ENCODE results near the gene LTBR.
A peak's percentile ranks its signal among the peaks of the same experiment; 100 is the strongest.

LTBR gene

DNA sequence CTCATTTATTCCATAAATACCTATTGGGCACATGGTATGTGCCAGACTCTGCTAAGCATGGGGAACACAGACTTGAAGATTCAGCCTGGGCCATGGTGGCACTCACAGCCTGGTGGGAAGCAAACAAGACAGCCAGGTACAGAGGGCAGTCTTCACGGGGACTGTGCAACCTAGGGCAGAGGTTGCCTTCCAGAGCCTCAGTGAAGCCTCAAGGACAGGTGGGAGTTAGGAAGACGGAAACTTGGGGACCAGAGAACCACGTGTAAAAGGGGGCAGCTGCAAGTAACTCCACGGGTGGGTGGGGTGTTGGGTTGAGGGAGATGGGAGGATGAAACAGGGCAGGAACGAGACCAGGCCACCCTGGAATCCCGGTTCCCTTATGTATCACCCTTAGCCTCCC, 980 bp upstream of the LTBR start:
- no peak for TF ChIP-seq Cebpa-rat (IDR thresholded peaks at IDR 0.05)
- H3K9me3 ChIP-seq, result no peaks in the 10 kb centered on the region
- peaks cover 28% of the 10 kb centered on the region for H3K27me3 ChIP-seq
- H3K9ac ChIP-seq, result no peak overlapping the region
- H3K27ac ChIP-seq, result no peak overlapping the region
- H3K4me1 ChIP-seq, result peaks cover 30% of the 10 kb centered on the region
- H3K36me3 ChIP-seq, result no peaks in the 10 kb centered on the region
- H3K4me2 ChIP-seq, result peak overlapping the region; percentile 87
- no peaks in the 10 kb centered on the region for H4K20me1 ChIP-seq
- H3K4me3 ChIP-seq, result no peak overlapping the region

DNA sequence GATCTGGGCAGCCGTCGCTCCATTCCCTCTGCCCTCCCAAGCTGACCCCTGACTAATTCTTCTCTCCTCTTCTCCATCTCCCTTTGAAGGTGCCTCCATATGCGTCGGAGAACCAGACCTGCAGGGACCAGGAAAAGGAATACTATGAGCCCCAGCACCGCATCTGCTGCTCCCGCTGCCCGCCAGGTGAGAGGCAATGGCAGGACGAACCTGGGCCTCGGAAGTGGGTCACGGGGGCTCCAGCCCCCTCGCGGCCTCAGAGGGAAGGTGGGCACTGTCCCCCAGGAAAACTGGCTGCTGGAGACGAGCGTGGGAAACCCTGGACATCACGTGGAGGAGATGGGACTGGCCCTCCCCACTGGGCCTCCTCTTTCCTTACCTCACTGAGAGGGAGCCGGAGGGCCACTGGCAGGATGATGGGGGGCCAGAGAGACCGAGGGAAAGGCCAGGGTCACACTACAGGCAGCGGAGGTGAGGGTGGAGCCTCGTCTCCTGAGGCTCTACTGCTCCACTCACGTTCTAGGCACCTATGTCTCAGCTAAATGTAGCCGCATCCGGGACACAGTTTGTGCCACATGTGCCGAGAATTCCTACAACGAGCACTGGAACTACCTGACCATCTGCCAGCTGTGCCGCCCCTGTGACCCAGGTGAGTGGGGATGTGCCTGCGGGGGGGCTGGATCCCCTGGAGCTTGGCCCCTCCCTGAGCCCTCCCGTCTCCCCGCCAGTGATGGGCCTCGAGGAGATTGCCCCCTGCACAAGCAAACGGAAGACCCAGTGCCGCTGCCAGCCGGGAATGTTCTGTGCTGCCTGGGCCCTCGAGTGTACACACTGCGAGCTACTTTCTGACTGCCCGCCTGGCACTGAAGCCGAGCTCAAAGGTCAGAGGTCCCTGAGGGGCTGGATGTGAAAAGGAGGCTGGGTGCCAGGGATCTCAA, 806 bp downstream of the LTBR start:
- Histone ChIP-seq H3K36me3 (no peaks in the 10 kb centered on the region), H3K4me2 (peak overlapping the region; percentile 87), H3K27me3 (peaks cover 28% of the 10 kb centered on the region), H3K9me3 (no peaks in the 10 kb centered on the region), H3K4me3 (peak overlapping the region; percentile 60), H3K27ac (peak overlapping the region; percentile 72; the same call in 1 of the 2 replicates), H4K20me1 (no peaks in the 10 kb centered on the region), H3K9ac (peak overlapping the region; percentile 74; the same call in 1 of the 2 replicates), H3K4me1 (peaks cover 17% of the 10 kb centered on the region)
- no peak for TF ChIP-seq Cebpa-rat (IDR thresholded peaks at IDR 0.05)

DNA sequence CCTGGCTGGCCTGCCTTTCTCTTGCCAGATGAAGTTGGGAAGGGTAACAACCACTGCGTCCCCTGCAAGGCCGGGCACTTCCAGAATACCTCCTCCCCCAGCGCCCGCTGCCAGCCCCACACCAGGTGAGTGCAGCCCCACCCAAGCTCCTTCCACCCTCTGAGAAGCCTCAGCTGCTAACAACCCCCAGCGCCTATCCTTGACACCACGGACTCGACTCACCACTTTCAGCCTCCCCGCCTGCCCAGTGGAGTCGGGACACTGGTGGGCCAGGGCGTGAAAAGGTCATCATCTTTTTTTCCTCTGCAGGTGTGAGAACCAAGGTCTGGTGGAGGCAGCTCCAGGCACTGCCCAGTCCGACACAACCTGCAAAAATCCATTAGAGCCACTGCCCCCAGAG, 2.1 kb downstream of the LTBR start:
- no peaks in the 10 kb centered on the region for H4K20me1 ChIP-seq
- peaks cover 28% of the 10 kb centered on the region for H3K27me3 ChIP-seq
- no peaks in the 10 kb centered on the region for H3K36me3 ChIP-seq
- H3K9me3 ChIP-seq, result no peaks in the 10 kb centered on the region
- H3K4me2 ChIP-seq, result no peak overlapping the region
- H3K27ac ChIP-seq, result no peak overlapping the region
- no peak for TF ChIP-seq Cebpa-rat (IDR thresholded peaks at IDR 0.05)
- H3K4me1 ChIP-seq, result peaks cover 27% of the 10 kb centered on the region
- no peak overlapping the region for H3K4me3 ChIP-seq
- no peak overlapping the region for H3K9ac ChIP-seq

DNA sequence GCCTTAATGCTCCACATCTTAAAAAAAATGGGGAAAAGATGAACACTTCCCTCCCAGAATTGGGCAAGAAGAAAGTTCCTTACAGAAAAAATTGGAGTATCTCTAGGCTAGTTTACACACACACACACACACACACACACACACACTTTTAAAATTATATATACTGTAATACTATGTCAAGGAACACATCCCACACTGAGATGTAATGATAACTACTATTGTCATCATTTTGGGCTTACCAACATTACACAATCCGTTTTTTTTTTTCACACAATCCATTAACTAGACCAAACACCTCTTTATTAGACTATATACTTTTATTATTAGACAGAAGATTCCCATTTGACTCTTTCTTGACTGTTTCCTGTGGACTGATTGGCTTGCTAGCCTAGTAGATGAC, 2.5 kb downstream of the LTBR start:
- no peaks in the 10 kb centered on the region for H3K36me3 ChIP-seq
- no peak overlapping the region for H3K4me3 ChIP-seq
- H3K9ac ChIP-seq, result no peak overlapping the region
- H3K27ac ChIP-seq, result no peak overlapping the region
- H3K4me1 ChIP-seq, result peaks cover 27% of the 10 kb centered on the region
- no peaks in the 10 kb centered on the region for H3K9me3 ChIP-seq
- H4K20me1 ChIP-seq, result no peaks in the 10 kb centered on the region
- no peak for TF ChIP-seq Cebpa-rat (IDR thresholded peaks at IDR 0.05)
- H3K4me2 ChIP-seq, result no peak overlapping the region
- H3K27me3 ChIP-seq, result peaks cover 28% of the 10 kb centered on the region

DNA sequence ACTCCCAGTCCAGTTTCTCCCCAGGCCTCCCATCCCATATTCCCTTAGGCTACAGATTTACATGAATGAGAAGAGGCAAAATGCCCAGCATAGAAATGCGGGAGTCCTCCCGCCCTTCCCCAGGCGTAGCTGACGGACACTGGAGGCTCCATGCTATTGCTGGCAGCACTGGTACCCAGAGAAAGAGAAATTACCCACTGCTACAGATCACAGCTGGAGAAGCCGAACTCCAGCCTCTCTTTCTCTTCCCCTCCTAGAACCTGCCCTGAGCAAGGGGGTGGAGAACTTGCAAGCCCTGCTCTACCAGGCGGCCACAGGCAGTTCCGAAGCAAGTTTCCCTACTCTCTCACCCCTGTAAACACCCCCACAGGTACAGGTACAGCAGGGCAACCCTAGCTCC, 3.6 kb downstream of the LTBR start:
- Histone ChIP-seq H3K4me2 (no peak overlapping the region), H3K27ac (no peak overlapping the region), H3K4me3 (no peak overlapping the region), H3K4me1 (peaks cover 27% of the 10 kb centered on the region), H3K36me3 (no peaks in the 10 kb centered on the region), H3K27me3 (peaks cover 25% of the 10 kb centered on the region), H3K9ac (no peak overlapping the region), H3K9me3 (no peaks in the 10 kb centered on the region), H4K20me1 (no peaks in the 10 kb centered on the region)
- TF ChIP-seq Cebpa-rat (IDR thresholded peaks at IDR 0.05), result no peak

DNA sequence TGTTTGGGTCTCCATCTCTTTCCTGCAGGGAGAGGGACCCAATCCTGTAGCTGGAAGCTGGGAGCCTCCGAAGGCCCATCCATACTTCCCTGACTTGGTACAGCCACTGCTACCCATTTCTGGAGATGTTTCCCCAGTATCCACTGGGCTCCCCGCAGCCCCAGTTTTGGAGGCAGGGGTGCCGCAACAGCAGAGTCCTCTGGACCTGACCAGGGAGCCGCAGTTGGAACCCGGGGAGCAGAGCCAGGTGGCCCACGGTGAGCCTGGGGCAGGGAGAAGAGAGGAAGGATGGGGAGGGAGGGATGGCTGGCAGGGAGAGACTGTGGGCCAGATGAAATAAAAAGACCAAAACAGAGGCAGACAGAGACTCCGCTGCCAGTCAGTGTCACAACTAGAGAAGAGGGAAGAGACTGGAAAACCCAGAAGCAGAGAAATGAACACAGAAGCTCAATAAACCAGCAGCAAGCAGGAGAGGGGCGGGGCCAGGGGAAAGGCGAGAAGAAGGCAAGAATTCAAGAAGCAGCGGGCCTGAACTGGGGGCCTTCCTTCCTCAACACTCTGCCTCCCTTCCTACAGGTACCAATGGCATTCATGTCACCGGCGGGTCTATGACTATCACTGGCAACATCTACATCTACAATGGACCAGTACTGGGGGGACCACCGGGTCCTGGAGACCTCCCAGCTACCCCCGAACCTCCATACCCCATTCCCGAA, 6.3 kb downstream of the LTBR start:
- Histone ChIP-seq H4K20me1 (no peaks in the 10 kb centered on the region), H3K4me1 (peaks cover 10% of the 10 kb centered on the region), H3K9me3 (no peaks in the 10 kb centered on the region), H3K9ac (no peak overlapping the region), H3K4me3 (no peak overlapping the region), H3K36me3 (no peaks in the 10 kb centered on the region), H3K27me3 (no peaks in the 10 kb centered on the region), H3K4me2 (peak overlapping the region; percentile 19; the same call in 1 of the 2 replicates), H3K27ac (peak overlapping the region; percentile 22; the same call in 1 of the 2 replicates)
- TF ChIP-seq Cebpa-rat (IDR thresholded peaks at IDR 0.05), result no peak

DNA sequence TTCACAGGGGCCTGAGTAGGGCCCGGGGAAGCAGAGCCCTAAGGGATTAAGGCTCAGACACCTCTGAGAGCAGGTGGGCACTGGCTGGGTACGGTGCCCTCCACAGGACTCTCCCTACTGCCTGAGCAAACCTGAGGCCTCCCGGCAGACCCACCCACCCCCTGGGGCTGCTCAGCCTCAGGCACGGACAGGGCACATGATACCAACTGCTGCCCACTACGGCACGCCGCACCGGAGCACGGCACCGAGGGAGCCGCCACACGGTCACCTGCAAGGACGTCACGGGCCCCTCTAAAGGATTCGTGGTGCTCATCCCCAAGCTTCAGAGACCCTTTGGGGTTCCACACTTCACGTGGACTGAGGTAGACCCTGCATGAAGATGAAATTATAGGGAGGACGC, 7.1 kb downstream of the LTBR start:
- Histone ChIP-seq H3K36me3 (no peaks in the 10 kb centered on the region), H3K9ac (no peak overlapping the region), H3K4me3 (no peak overlapping the region), H4K20me1 (no peaks in the 10 kb centered on the region), H3K9me3 (no peaks in the 10 kb centered on the region), H3K4me2 (no peak overlapping the region), H3K27me3 (no peaks in the 10 kb centered on the region), H3K4me1 (peaks cover 10% of the 10 kb centered on the region), H3K27ac (no peak overlapping the region)
- no peak for TF ChIP-seq Cebpa-rat (IDR thresholded peaks at IDR 0.05)

DNA sequence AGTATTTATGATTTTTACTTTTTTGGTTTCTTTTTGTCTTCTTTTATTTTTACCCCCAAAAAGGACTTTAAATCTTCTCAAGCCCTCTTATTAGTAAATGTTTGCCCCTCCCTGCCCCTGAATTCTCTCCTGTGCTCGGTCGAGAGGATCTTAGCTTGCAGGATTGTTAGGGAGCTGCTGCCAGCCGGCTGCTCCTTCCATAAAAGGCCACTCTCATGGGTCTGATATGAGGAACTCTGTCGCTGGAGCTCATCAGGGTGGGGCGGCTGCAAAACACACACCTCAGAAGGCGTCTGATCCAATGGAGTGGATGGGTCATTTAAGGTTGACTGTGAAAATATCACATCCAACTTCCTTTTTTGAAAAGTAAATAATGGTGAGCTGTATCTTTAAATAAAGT, 8.5 kb downstream of the LTBR start:
- no peaks in the 10 kb centered on the region for H3K27me3 ChIP-seq
- no peak overlapping the region for H3K4me3 ChIP-seq
- peaks cover 10% of the 10 kb centered on the region for H3K4me1 ChIP-seq
- TF ChIP-seq Cebpa-rat (IDR thresholded peaks at IDR 0.05), result no peak
- H3K9ac ChIP-seq, result no peak overlapping the region
- H3K27ac ChIP-seq, result no peak overlapping the region
- no peaks in the 10 kb centered on the region for H3K36me3 ChIP-seq
- H4K20me1 ChIP-seq, result no peaks in the 10 kb centered on the region
- no peaks in the 10 kb centered on the region for H3K9me3 ChIP-seq
- H3K4me2 ChIP-seq, result no peak overlapping the region

DNA sequence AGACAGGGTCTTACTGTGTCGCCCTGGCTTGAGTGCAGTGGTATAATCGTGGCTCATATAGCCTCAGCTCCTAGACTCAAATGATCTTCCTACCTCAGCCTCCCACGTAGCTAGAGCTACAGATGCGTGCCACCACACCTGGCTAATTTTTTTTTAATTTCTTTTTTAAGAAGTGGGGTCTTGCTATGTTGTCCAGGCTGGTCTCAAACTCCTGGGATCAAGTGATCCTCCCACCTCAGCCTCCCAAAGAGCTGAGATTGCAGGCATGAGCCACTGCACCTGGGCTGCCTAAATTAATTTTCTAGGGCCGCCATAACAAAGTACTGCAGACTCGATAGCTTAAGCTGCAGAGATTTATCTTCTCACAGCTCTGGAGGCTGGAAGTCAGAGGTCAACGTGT, 9.1 kb downstream of the LTBR start:
- H4K20me1 ChIP-seq, result no peaks in the 10 kb centered on the region
- H3K4me2 ChIP-seq, result no peak overlapping the region
- H3K9ac ChIP-seq, result no peak overlapping the region
- H3K4me1 ChIP-seq, result peaks cover 10% of the 10 kb centered on the region
- H3K4me3 ChIP-seq, result no peak overlapping the region
- H3K27me3 ChIP-seq, result no peaks in the 10 kb centered on the region
- no peaks in the 10 kb centered on the region for H3K9me3 ChIP-seq
- no peak overlapping the region for H3K27ac ChIP-seq
- no peaks in the 10 kb centered on the region for H3K36me3 ChIP-seq
- TF ChIP-seq Cebpa-rat (IDR thresholded peaks at IDR 0.05), result no peak

DNA sequence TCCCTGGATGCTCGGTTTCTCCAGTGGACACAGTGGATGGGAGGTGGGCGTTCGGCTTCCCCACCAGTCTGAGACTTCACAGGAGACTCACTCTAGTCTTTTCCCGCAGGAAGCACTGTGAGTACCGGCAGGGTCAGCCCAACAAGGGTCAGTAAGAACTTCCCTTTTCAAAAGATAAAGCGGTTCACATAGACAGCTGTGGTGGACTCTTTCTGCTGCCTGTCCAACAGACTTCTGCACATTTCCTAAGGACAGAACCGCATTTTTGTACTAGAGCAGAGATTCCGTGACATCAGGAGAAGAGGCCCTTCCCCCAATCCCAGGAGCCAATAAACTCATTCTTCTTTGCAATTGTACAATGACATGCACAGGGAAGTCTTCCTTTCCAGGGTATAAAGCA, 10.4 kb downstream of the LTBR start:
- Histone ChIP-seq H3K27ac (no peak overlapping the region), H3K36me3 (no peaks in the 10 kb centered on the region), H3K9ac (no peak overlapping the region), H3K4me1 (peaks cover 10% of the 10 kb centered on the region), H3K4me2 (no peak overlapping the region), H3K9me3 (no peaks in the 10 kb centered on the region), H3K4me3 (no peak overlapping the region), H4K20me1 (no peaks in the 10 kb centered on the region), H3K27me3 (no peaks in the 10 kb centered on the region)
- no peak for TF ChIP-seq Cebpa-rat (IDR thresholded peaks at IDR 0.05)

Data from BLaER1 (cell line).